Endothelial cell of umbilical vein (primary cell): ENCODE measurements around the gene FAM229A.

ENCODE experiments used
- POLR2A ChIP-seq: IDR thresholded peaks from 2 replicates; pipeline ENCODE4 v1.6.1; 2012; ENCODE audit warnings: low read depth, mild to moderate bottlenecking, control low read depth, low read length
- POLR2AphosphoS5 ChIP-seq: IDR thresholded peaks from 2 replicates; pipeline ENCODE4 v1.6.1; 2012; ENCODE audit warnings: low read depth, mild to moderate bottlenecking, control low read depth, low read length, moderate library complexity; ENCODE audit not compliant: insufficient read depth
- TF ChIP-seq, protein P1 (sequence below), 2 donors: IDR thresholded peaks; 1 replicate in 1 of 2; 2 replicates in 1 of 2; pipeline ENCODE4 v1.5.1; 2011; ENCODE audit warnings: low read length in 2 of 2, mild to moderate bottlenecking in 2 of 2, moderate library complexity in 2 of 2, control low read depth in 1 of 2, inconsistent platforms in 1 of 2, low read depth in 1 of 2; ENCODE audit not compliant: insufficient read depth in 1 of 2; ENCODE audit errors: extremely low read depth in 1 of 2
- TF ChIP-seq, protein P2 (sequence below): IDR thresholded peaks from 2 replicates; pipeline ENCODE4 v1.6.1; 2011; ENCODE audit not compliant: insufficient read depth, insufficient read length

DNA sequence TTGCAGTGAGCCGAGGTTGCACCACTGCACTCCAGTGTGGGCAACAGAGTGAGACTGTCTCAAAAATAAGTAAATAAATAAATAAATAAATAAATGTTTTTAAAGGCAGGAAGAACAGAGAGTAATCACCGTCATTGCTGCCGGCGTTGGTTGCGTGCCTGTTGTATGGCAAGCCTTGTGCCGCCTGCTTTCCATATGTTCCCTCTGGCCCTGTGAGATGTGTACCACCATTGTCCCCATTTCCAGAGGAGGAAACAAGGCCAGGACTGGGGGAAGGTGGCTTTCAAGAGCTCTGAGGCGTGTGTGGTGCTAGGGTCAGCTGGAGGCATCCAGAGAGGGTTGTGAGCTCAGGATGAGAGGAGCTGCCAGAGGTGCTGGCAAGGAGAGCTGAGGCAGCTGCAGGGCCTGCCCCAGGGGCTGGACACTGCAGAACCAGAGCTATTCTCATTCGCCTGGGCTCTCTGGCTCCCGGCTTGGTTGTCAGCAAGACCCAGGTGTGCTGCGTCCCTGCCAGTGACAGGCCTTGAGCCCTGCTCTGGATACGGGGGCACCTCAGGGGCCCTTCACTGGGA lies 21.0 kb downstream of the FAM229A start:
- TF ChIP-seq, protein P1, sequence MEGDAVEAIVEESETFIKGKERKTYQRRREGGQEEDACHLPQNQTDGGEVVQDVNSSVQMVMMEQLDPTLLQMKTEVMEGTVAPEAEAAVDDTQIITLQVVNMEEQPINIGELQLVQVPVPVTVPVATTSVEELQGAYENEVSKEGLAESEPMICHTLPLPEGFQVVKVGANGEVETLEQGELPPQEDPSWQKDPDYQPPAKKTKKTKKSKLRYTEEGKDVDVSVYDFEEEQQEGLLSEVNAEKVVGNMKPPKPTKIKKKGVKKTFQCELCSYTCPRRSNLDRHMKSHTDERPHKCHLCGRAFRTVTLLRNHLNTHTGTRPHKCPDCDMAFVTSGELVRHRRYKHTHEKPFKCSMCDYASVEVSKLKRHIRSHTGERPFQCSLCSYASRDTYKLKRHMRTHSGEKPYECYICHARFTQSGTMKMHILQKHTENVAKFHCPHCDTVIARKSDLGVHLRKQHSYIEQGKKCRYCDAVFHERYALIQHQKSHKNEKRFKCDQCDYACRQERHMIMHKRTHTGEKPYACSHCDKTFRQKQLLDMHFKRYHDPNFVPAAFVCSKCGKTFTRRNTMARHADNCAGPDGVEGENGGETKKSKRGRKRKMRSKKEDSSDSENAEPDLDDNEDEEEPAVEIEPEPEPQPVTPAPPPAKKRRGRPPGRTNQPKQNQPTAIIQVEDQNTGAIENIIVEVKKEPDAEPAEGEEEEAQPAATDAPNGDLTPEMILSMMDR (IDR thresholded peaks at IDR 0.05; ENCODE audit: extremely low read depth in 1 of 2, insufficient read depth in 1 of 2, low read depth in 1 of 2, low read length in 2 of 2): no peak
- TF ChIP-seq POLR2AphosphoS5 (no peak), POLR2A (no peak)
- TF ChIP-seq, protein P2, sequence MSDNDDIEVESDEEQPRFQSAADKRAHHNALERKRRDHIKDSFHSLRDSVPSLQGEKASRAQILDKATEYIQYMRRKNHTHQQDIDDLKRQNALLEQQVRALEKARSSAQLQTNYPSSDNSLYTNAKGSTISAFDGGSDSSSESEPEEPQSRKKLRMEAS: no peak
